GM19328 (cell line): ENCODE results near the gene PLD5.
"Not testable (repeated sequence)": the region's sequence is repeated elsewhere in the genome, so short reads cannot be mapped to it uniquely, and the experiment has no call there.

Experiments
- ATAC-seq: cut with Tn5 transposase; IDR thresholded peaks from one replicate; pipeline ENCODE4 v1.9.1; 2021; ENCODE audit warnings: mild to moderate bottlenecking, moderate library complexity; ENCODE audit not compliant: unreplicated experiment

PLD5 gene

GRCh38 chr1:242427519-242427918, 97.0 kb downstream of the PLD5 start:
- no peak for ATAC-seq

- no peak for ATAC-seq
Observed at GRCh38 chr1:242426271-242426905, 98.1 kb downstream of the PLD5 start.

GRCh38 chr1:242425232-242425631, 99.3 kb downstream of the PLD5 start:
- no peak for ATAC-seq

GRCh38 chr1:242416657-242417056, 107.8 kb downstream of the PLD5 start:
- no peak for ATAC-seq

- ATAC-seq, result no peak
Observed at GRCh38 chr1:242412921-242413320, 111.6 kb downstream of the PLD5 start.

- no peak for ATAC-seq
Observed at GRCh38 chr1:242411901-242412300, 112.6 kb downstream of the PLD5 start.

GRCh38 chr1:242405947-242406346, 118.5 kb downstream of the PLD5 start:
- no peak for ATAC-seq

- ATAC-seq, result no peak
Observed at GRCh38 chr1:242404296-242404695, 120.2 kb downstream of the PLD5 start.

GRCh38 chr1:242402956-242403355, 121.5 kb downstream of the PLD5 start:
- ATAC-seq, result no peak

GRCh38 chr1:242401937-242402336, 122.6 kb downstream of the PLD5 start:
- no peak for ATAC-seq

GRCh38 chr1:242398351-242398750, 126.1 kb downstream of the PLD5 start:
- ATAC-seq, result no peak

GRCh38 chr1:242391896-242392295, 132.6 kb downstream of the PLD5 start:
- no peak for ATAC-seq

GRCh38 chr1:242376121-242376520, 148.4 kb downstream of the PLD5 start:
- not testable (repeated sequence) for ATAC-seq

- not testable (repeated sequence) for ATAC-seq
Observed at GRCh38 chr1:242350446-242350845, 174.1 kb downstream of the PLD5 start.

- no peak for ATAC-seq
Observed at GRCh38 chr1:242349636-242350035, 174.9 kb downstream of the PLD5 start.

GRCh38 chr1:242330865-242331264, 193.6 kb downstream of the PLD5 start:
- ATAC-seq, result not testable (repeated sequence)

- ATAC-seq, result not testable (repeated sequence)
Observed at GRCh38 chr1:242327381-242327780, 197.1 kb downstream of the PLD5 start.

- ATAC-seq, result not testable (repeated sequence)
Observed at GRCh38 chr1:242321981-242322380, 202.5 kb downstream of the PLD5 start.

GRCh38 chr1:242318140-242318539, 206.4 kb downstream of the PLD5 start:
- ATAC-seq, result no peak

- ATAC-seq, result not testable (repeated sequence)
Observed at GRCh38 chr1:242314865-242315264, 209.6 kb downstream of the PLD5 start.

GRCh38 chr1:242314085-242314649, 210.3 kb downstream of the PLD5 start:
- not testable (repeated sequence) for ATAC-seq

GRCh38 chr1:242308681-242309080, 215.8 kb downstream of the PLD5 start:
- ATAC-seq, result not testable (repeated sequence)

GRCh38 chr1:242293781-242294180, 230.7 kb downstream of the PLD5 start:
- ATAC-seq, result not testable (repeated sequence)
